ENCODE data around the gene E2F7. TPM values are rescaled to one million over a fixed set of nuclear protein-coding genes. Genes with fewer than 3 reads are reported as not detected.

The E2F7 gene
- total RNA-seq, 4 donors from 2014 or later = not detected

DNA sequence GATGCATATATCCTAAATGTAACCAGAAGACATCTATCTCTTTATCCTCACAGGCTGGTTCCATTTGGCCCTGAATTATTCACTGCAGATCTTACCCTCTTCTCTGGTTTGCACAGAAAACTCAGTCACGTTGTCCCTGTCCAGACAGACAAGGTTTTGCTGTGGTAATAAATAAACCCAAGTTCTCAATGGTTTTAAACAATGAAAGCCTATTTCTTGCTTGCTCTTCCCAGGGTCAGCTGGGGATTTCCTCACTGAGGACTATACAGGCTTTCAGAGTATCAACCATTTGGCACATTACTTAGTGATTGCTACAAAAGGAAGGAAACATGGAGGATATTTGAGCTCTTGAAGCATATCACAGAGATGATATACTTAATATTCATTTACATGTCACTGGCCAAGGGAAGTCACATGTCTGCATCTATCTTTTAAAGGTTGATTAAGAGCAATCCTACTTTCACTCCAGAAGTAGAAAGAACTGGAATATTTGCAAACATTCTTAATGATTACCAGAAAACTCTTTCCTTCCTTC is 24.4 kb upstream of the E2F7 start:
- H3K9me3 ChIP-seq = no peaks in the 10 kb centered on the region
- in situ Hi-C loops (cut with MboI; ENCODE audit: low sequenced_read_pairs in 4 of 4) = loop anchor here in 1 of 4 donors (25.0 kb wide), 1 partner anchor 102 kb away; no protein-coding TSS in a partner anchor
- TF ChIP-seq, protein P1, sequence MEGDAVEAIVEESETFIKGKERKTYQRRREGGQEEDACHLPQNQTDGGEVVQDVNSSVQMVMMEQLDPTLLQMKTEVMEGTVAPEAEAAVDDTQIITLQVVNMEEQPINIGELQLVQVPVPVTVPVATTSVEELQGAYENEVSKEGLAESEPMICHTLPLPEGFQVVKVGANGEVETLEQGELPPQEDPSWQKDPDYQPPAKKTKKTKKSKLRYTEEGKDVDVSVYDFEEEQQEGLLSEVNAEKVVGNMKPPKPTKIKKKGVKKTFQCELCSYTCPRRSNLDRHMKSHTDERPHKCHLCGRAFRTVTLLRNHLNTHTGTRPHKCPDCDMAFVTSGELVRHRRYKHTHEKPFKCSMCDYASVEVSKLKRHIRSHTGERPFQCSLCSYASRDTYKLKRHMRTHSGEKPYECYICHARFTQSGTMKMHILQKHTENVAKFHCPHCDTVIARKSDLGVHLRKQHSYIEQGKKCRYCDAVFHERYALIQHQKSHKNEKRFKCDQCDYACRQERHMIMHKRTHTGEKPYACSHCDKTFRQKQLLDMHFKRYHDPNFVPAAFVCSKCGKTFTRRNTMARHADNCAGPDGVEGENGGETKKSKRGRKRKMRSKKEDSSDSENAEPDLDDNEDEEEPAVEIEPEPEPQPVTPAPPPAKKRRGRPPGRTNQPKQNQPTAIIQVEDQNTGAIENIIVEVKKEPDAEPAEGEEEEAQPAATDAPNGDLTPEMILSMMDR (IDR thresholded peaks at IDR 0.05 in 4 of 5, conservative IDR thresholded peaks at IDR 0.05 in 1 of 5) = no peak
- TF ChIP-seq POLR2A (IDR thresholded peaks at IDR 0.05) = no peak
- H3K4me1 ChIP-seq = no peaks in the 10 kb centered on the region
- H3K27me3 ChIP-seq = no peaks in the 10 kb centered on the region
- H3K4me3 ChIP-seq = no peak overlapping the region
- ATAC-seq (no peak), DNase-seq (no peak)
- intact Hi-C loops (cut with DNase I; ENCODE audit: low total_unique reads) = no loop called here
- H3K36me3 ChIP-seq = no peaks in the 10 kb centered on the region
- H3K27ac ChIP-seq = no peak overlapping the region

GRCh38 chr12:77087427-77087826 is 22.1 kb upstream of the E2F7 start:
- Histone ChIP-seq H3K36me3 (no peaks in the 10 kb centered on the region), H3K27me3 (no peaks in the 10 kb centered on the region), H3K9me3 (no peaks in the 10 kb centered on the region), H3K4me3 (no peak overlapping the region), H3K4me1 (no peaks in the 10 kb centered on the region), H3K27ac (no peak overlapping the region)
- DNase-seq (no peak), ATAC-seq (no peak)
- TF ChIP-seq, protein P1 (IDR thresholded peaks at IDR 0.05 in 4 of 5, conservative IDR thresholded peaks at IDR 0.05 in 1 of 5) = no peak
- no peak for TF ChIP-seq POLR2A (IDR thresholded peaks at IDR 0.05)
- in situ Hi-C loops (cut with MboI; ENCODE audit: low sequenced_read_pairs in 4 of 4) = loop anchor here in 1 of 4 donors (25.0 kb wide), 1 partner anchor 100 kb away; no protein-coding TSS in a partner anchor
- intact Hi-C loops (cut with DNase I; ENCODE audit: low total_unique reads) = no loop called here

- DNase-seq (no peak), ATAC-seq (no peak)
- TF ChIP-seq, protein P1 (IDR thresholded peaks at IDR 0.05 in 4 of 5, conservative IDR thresholded peaks at IDR 0.05 in 1 of 5) = no peak
- no peak for TF ChIP-seq POLR2A (IDR thresholded peaks at IDR 0.05)
- H3K9me3 ChIP-seq = no peaks in the 10 kb centered on the region
- H3K36me3 ChIP-seq = no peaks in the 10 kb centered on the region
- H3K4me3 ChIP-seq = no peak overlapping the region
- H3K27ac ChIP-seq = no peak overlapping the region
- intact Hi-C loops (cut with DNase I; ENCODE audit: low total_unique reads) (no loop called here), in situ Hi-C loops (cut with MboI; ENCODE audit: low sequenced_read_pairs in 4 of 4) (loop anchor here in 1 of 4 donors (25.0 kb wide), 1 partner anchor 95 kb away; no protein-coding TSS in a partner anchor)
- no peaks in the 10 kb centered on the region for H3K4me1 ChIP-seq
- H3K27me3 ChIP-seq = no peaks in the 10 kb centered on the region
Measured at GRCh38 chr12:77082021-77082420, 16.7 kb upstream of the E2F7 start.

GRCh38 chr12:77079631-77080030 is 14.3 kb upstream of the E2F7 start:
- H3K4me3 ChIP-seq = no peak overlapping the region
- H3K4me1 ChIP-seq = no peaks in the 10 kb centered on the region
- ATAC-seq (no peak), DNase-seq (no peak)
- H3K27me3 ChIP-seq = no peaks in the 10 kb centered on the region
- intact Hi-C loops (cut with DNase I; ENCODE audit: low total_unique reads) (no loop called here), in situ Hi-C loops (cut with MboI; ENCODE audit: low sequenced_read_pairs in 4 of 4) (loop anchor here in 1 of 4 donors (25.0 kb wide), 1 partner anchor 92 kb away; no protein-coding TSS in a partner anchor)
- H3K36me3 ChIP-seq = no peaks in the 10 kb centered on the region
- H3K9me3 ChIP-seq = no peaks in the 10 kb centered on the region
- TF ChIP-seq, protein P1 (IDR thresholded peaks at IDR 0.05 in 4 of 5, conservative IDR thresholded peaks at IDR 0.05 in 1 of 5) = no peak
- no peak for TF ChIP-seq POLR2A (IDR thresholded peaks at IDR 0.05)
- H3K27ac ChIP-seq = no peak overlapping the region

All from gastrocnemius medialis (tissue), 4 donors.